Spleen (tissue), 3 donors: ENCODE data around the gene ZNF385A.

Experiments
- POLR2A ChIP-seq, 3 donors: fragments of 450-650 bp; IDR thresholded peaks; one replicate each; pipeline ENCODE4 v1.5.1; 2017; ENCODE audit warnings: antibody characterized with exemption in 3 of 3, mild to moderate bottlenecking in 1 of 3
- POLR2AphosphoS5 ChIP-seq, 3 donors: sonication (generic); formaldehyde crosslinking; IDR thresholded peaks; one replicate each; pipeline ENCODE4 v1.5.1; 2017; ENCODE audit warnings: antibody characterized with exemption in 3 of 3

DNA sequence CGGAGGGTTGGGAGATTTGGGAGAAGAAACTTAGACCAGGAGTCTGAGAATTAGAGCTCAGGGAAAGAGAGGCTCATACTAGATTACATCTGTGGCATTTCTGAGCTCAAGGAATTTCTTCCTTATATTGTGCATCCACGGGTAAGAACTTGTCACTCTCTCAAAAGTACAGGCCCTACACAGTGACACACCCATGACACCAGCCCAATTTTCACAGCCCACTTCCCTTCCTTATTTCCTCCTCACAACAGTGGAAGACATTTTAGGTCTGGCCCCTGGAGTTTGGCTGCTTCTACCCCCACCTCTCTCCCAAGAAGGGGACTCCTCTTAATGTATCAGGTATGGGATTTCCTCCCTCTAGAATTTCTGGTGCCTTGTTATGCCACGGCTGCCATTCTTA lies 9.2 kb upstream of the ZNF385A start:
- TF ChIP-seq POLR2AphosphoS5 (IDR thresholded peaks at IDR 0.05), result no peak
- TF ChIP-seq POLR2A (IDR thresholded peaks at IDR 0.05), result no peak
